NCI-H460 (cell line): ENCODE data around the gene SMC4. TPM values are rescaled to one million over a fixed set of nuclear protein-coding genes. Genes with fewer than 3 reads are reported as not detected.
A peak's percentile ranks its signal among the peaks of the same experiment; 100 is the strongest.
"Not testable (repeated sequence)": the region's sequence is repeated elsewhere in the genome, so short reads cannot be mapped to it uniquely, and the experiment has no call there.

Experiments used
- DNase-seq: peaks from one replicate; pipeline ENCODE4 v3.0.0-alpha.2; 2016; ENCODE audit warnings: low read depth; ENCODE audit errors: extremely low read depth
- polyA plus RNA-seq: library from polyadenylated mRNA; depleted of rRNA; stranded (reverse); fragments of >200 nt; gene quantifications from 2 replicates; pipeline ENCODE4 v1.2.3, GENCODE V29; 2014; cell fraction: nucleus; rRNA removed
- total RNA-seq: library from RNA; depleted of rRNA; stranded (reverse); fragments of >200 nt; shearing (Covaris generic); gene quantifications from 2 replicates; pipeline ENCODE4 v1.2.3, GENCODE V29; 2014; rRNA removed

Gene SMC4
- 96.9 and 109 TPM in 2 replicates for total RNA-seq
- polyA plus RNA-seq, result 139 and 272 TPM in 2 replicates

GRCh38 chr3:160399125-160400029, at the start of gene SMC4, which contains the start of gene IFT80:
Gene SMC4 (plus strand): TSS chr3:160399650. CDS start chr3:160400827, 1,177 bp downstream.
Gene IFT80 (minus strand): TSS chr3:160399225. CDS start chr3:160384600, 14,625 bp downstream.
- DNase-seq, result peak; percentile 91

GRCh38 chr3:160355826-160356225, 43.6 kb upstream of the SMC4 start:
- DNase-seq, result no peak

- not testable (repeated sequence) for DNase-seq
Measured at GRCh38 chr3:160362896-160363295, 36.6 kb upstream of the SMC4 start.

- no peak for DNase-seq
Measured at GRCh38 chr3:160365869-160366522, 33.5 kb upstream of the SMC4 start.

- no peak for DNase-seq
Measured at GRCh38 chr3:160368804-160369203, 30.6 kb upstream of the SMC4 start.

- DNase-seq, result no peak
Measured at GRCh38 chr3:160369784-160370183, 29.7 kb upstream of the SMC4 start.

GRCh38 chr3:160370987-160371857, 28.2 kb upstream of the SMC4 start:
- DNase-seq, result no peak

- no peak for DNase-seq
Measured at GRCh38 chr3:160372780-160373179, 26.7 kb upstream of the SMC4 start.

- DNase-seq, result no peak
Measured at GRCh38 chr3:160373655-160374054, 25.8 kb upstream of the SMC4 start.

GRCh38 chr3:160374472-160374871, 25.0 kb upstream of the SMC4 start:
- no peak for DNase-seq

GRCh38 chr3:160374925-160375324, 24.5 kb upstream of the SMC4 start:
- no peak for DNase-seq

GRCh38 chr3:160376681-160377080, 22.8 kb upstream of the SMC4 start:
- DNase-seq, result no peak

GRCh38 chr3:160378331-160379109, 20.9 kb upstream of the SMC4 start:
- DNase-seq, result no peak

- DNase-seq, result no peak
Measured at GRCh38 chr3:160379628-160380214, 19.7 kb upstream of the SMC4 start.

- DNase-seq, result no peak
Measured at GRCh38 chr3:160381470-160381869, 18.0 kb upstream of the SMC4 start.

GRCh38 chr3:160384639-160385318, 14.7 kb upstream of the SMC4 start:
- no peak for DNase-seq

GRCh38 chr3:160390565-160391138, 8.8 kb upstream of the SMC4 start:
- DNase-seq, result no peak

GRCh38 chr3:160392798-160393197, 6.7 kb upstream of the SMC4 start:
- no peak for DNase-seq
